ENCODE data around the gene OR1K1.
"Not testable (repeated sequence)": the region's sequence is repeated elsewhere in the genome, so short reads cannot be mapped to it uniquely, and the experiment has no call there.

The OR1K1 gene

DNA sequence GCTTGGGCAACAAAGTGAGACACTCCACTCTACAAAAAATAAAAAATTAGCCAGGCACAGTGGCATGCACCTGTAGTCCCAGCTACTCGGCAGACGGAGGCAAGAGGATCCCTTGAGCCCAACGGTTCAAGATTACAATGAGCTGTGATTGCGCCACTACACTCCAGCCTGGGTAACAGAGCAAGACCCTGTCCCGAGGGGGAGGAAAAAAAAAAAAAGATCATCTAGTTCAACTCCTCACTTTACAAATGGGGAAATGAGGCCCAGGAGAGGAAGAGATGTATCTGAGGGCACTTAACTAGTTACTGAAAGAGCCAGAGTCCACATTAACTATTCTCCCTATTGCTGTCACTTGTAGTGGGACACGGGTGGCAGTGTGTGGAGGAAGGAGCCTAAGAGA is 14.6 kb downstream of the OR1K1 start:
- DNase-seq = no peak

DNA sequence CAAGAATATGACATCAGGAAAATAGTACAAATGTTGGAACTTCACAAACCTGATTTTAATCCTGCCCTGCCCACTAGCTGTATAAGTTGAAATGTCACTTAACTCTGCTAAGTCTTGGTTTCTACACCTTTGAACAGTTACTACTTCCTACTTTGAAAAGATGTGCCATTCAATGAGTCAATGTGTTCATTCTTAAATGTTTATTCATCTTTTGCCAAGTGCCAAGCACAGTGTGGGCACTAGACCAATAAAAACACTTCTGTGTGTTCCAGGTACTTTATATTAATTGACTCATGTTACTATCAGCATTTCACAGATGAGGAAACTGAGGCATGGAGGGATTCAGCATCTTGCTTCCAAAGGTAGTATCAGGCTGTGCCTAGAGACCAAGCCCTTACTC is 15.6 kb downstream of the OR1K1 start:
- no peak for DNase-seq

- no peak for DNase-seq
Observed at GRCh38 chr9:122816163-122816867, 16.4 kb downstream of the OR1K1 start.

- no peak for DNase-seq
Observed at GRCh38 chr9:122819326-122819725, 19.4 kb downstream of the OR1K1 start.

DNA sequence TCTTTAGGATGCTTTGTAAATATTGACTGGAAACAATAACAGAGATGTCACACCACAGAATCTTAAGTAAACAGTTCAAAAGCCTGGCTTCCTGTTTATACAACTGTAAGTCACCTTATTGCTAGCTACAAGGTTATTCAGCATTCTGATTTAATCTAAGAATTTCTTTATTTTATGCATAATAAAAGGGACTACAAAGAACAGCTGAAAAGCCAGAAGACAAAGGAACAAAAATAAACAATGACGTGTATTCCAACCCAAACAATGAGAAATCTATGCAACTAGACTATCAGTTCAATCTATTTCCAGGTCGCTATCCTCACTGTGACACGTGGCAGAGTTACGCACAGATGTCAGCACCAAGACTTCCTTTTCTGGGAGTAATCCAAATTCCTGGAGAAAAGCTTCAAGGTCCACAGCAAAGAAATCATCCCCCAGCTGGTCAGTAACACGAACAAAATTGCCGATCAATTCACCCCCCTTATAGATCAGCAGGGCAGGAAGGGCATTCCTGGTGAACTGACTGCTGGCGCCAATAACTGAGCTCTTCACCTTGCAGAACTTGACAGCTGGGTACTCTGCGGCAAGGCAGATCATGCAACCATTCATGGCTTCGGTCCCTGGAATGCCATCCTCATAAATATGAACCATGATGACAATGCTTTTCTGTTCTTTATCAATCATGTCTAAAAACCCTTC is 20.0 kb downstream of the OR1K1 start:
- DNase-seq = no peak

DNA sequence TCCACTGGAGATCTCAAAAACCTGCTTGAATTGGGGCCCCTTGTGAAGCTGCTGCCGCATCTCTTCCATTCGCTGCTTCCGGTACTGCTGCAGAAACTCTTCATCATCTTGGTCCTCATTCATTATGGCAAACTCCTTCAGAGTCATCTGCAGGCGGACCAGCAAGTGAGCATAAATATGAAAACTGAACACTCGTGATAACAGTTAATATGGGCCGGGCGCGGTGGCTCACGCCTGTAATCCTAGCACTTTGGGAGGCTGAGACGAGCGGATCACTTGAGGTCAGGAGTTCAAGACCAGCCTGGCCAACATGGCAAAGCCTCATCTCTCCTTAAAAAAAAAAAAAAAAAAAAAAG is 20.5 kb downstream of the OR1K1 start:
- DNase-seq = no peak

- no peak for DNase-seq
Observed at GRCh38 chr9:122821278-122821943, 21.5 kb downstream of the OR1K1 start.

DNA sequence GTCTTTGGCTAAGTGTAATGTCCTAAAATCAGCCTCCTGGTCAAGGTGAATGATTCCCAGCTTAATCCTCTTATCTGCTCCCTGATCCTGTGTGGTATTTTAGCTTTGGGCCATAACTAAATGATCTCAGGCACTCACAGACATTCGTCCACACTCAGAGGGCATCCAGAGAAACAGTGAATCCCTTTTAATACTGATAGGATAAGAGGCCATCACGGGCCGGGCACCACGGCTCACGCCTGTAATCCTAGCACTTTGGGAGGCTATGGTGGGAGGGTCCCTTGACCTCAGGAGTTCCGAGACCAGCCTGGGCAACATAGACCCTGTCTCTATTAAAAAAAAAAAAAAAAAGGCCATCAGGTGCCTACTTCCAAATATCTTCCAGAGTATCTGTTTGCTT is 22.1 kb downstream of the OR1K1 start:
- DNase-seq = no peak

- DNase-seq = no peak
Observed at GRCh38 chr9:122822938-122823337, 23.0 kb downstream of the OR1K1 start.

- no peak for DNase-seq
Observed at GRCh38 chr9:122827761-122828093, 27.8 kb downstream of the OR1K1 start.

DNA sequence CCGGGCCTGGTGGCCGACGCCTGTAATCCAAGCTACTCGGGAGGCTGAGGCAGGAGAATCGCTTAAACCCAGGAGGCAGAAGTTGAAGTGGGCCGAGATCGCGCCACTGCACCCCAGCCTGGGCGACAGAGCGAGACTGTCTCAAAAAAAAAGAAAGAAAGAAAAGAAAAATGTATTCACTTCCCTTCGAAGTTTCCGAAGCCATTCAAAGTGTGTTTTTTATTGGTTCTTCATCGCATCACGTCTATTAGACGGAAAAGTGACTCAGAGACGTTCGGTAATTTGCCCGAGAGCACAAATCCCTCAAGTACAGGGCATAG is 29.0 kb downstream of the OR1K1 start:
- not testable (repeated sequence) for DNase-seq

- no peak for DNase-seq
Observed at GRCh38 chr9:122832194-122832593, 32.3 kb downstream of the OR1K1 start.

DNA sequence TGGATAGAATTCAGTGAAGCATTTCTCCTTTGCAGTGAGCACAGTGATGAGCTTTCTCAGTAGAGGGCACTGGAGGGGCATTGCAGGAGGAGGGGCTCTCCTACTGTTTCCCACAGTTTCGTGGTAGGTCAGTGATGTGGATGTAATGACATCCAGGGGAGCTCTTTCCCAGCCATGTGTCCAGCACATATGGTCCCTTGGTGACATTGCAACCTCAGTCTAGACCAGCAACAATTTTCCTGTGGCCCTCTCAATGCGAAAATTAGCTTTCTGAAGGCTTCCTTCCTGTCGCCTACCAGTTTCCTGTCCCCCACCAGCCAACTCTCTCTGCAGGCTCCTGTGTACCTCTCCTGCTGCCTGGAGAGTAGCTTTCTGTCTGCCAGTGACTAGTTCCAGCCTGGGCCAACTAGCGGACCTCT is 35.4 kb downstream of the OR1K1 start:
- DNase-seq = no peak

DNA sequence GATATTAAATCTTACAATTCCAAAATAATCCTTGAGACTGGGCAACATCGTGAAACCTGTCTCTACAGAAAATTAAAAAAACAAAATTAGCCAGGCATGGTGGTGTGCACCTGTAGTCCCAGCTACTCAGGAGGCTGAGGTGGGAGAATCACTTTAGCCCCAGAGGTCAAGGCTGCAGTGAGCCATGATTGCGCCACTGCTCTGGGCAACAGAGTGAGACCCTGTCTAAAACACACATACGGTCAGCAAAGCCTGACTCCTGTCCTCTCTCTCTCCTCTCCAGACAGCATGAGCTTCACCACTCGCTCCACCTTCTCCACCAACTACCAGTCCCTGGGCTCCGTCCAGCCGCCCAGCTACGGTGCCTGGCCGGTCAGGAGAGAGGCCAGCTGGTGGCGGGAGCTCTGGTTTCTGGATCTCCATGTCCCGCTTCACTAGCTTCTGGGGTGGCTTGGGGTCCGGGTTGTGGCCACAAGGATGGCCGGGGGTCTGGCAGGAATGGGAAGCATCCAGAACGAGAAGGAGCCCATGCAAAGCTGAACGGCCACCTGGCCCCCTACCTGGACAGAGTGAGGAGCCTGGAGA is 37.4 kb downstream of the OR1K1 start:
- DNase-seq = no peak

DNA sequence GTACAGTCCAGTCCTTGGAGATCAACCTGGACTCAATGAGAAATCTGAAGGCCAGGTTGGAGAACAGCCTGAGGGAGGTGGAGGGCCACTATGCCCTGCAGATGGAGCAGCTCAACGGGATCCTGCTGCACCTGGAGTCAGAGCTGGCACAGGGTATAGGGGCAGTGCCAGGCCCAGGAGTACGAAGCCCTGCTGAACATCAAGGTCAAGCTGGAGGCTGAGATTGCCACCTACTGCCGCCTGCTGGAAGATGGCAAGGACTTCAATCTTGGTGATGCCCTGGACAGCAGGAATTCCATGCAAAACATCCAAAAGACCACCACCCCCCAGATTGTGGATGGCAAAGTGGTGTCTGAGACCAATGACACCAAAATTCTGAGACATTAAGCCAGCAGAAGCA is 38.5 kb downstream of the OR1K1 start:
- not testable (repeated sequence) for DNase-seq

- no peak for DNase-seq
Observed at GRCh38 chr9:122841501-122841900, 41.6 kb downstream of the OR1K1 start.

GRCh38 chr9:122844137-122844536 is 44.2 kb downstream of the OR1K1 start:
- no peak for DNase-seq

DNA sequence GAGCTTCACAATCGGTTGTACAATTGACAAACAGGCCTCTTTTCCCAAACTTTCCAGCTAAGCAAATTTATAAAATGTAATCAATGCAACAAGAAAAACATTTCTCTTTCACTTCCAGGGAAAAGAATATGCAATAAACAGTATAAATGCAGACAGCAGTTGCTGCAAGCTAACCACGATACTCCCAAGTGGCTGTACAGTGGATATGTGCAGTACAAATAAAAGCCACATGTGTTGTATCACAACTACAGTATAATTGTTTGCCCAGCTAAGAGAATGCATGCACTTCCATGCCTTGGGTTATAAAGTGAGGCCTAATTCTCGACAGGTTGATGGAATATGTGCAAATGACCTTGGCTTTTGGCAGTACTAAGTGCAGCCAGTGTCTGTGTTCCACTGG is 45.2 kb downstream of the OR1K1 start:
- no peak for DNase-seq

- DNase-seq = no peak
Observed at GRCh38 chr9:122846371-122846940, 46.5 kb downstream of the OR1K1 start.

- DNase-seq = no peak
Observed at GRCh38 chr9:122848256-122848943, 48.5 kb downstream of the OR1K1 start.
